Thymus (tissue), 11 donors: ENCODE measurements around the gene TAL1. TPM values are rescaled to one million over a fixed set of nuclear protein-coding genes. Genes with fewer than 3 reads are reported as not detected.

Experiments
- DNase-seq, 9 donors: peaks; one replicate each; pipeline ENCODE4 v3.0.0-alpha.2; 2013; ENCODE audit warnings: low spot score in 9 of 9, low read depth in 6 of 9, missing footprints in 1 of 9
- H3K27ac ChIP-seq, 2 donors: one replicate each; pipeline ENCODE4 v1.5.1; 2013; ENCODE audit warnings: control low read depth in 1 of 2, low read depth in 1 of 2, low read length in 1 of 2, mild to moderate bottlenecking in 1 of 2, moderate library complexity in 1 of 2
- H3K27me3 ChIP-seq, 2 donors: one replicate each; pipeline ENCODE4 v1.5.1; 2013; ENCODE audit warnings: low read length in 1 of 2; ENCODE audit not compliant: control insufficient read depth in 2 of 2, insufficient read depth in 1 of 2
- H3K36me3 ChIP-seq, 2 donors: one replicate each; pipeline ENCODE4 v1.5.1; 2013; ENCODE audit warnings: low read length in 1 of 2, mild to moderate bottlenecking in 1 of 2, moderate library complexity in 1 of 2; ENCODE audit not compliant: control insufficient read depth in 2 of 2, insufficient read depth in 2 of 2
- H3K4me1 ChIP-seq, 2 donors: one replicate each; pipeline ENCODE4 v1.5.1; 2013; ENCODE audit warnings: low read length in 2 of 2; ENCODE audit not compliant: control insufficient read depth in 2 of 2, insufficient read depth in 2 of 2
- H3K4me3 ChIP-seq, 2 donors: one replicate each; pipeline ENCODE4 v1.5.1; 2013; ENCODE audit warnings: low read length in 2 of 2, control low read depth in 1 of 2, mild to moderate bottlenecking in 1 of 2
- H3K9me3 ChIP-seq, 2 donors: one replicate each; pipeline ENCODE4 v1.5.1; 2013; ENCODE audit warnings: low read length in 1 of 2, mild to moderate bottlenecking in 1 of 2; ENCODE audit not compliant: control insufficient read depth in 2 of 2, insufficient read depth in 1 of 2
- WGBS: extraction: QIAGEN DNeasy Blood & Tissue Kit; methylation state at CpG from one replicate; pipeline ENCODE4 v1.1.7; 2013; 5-methylcytosine and 5-hydroxymethylcytosine counted together
- polyA plus RNA-seq: library from polyadenylated mRNA; stranded (reverse); fragments of 200-250 nt; gene quantifications from one replicate; pipeline ENCODE4 v1.2.3, GENCODE V29; 2013
- total RNA-seq: library from RNA; stranded (reverse); fragments of 120-200 nt; gene quantifications from one replicate; pipeline ENCODE4 v1.2.4, GENCODE V29; 2013
- donor health status: healthy.

The TAL1 gene
- total and polyA plus RNA-seq, 2 donors = 1.5 to 2.7 TPM

GRCh38 chr1:47174656-47175020 is 57.4 kb downstream of the TAL1 start:
- Histone ChIP-seq H3K36me3 (no peaks in the 10 kb centered on the region), H3K4me1 (peaks cover 0 to 7% of the 10 kb centered on the region in 2 donors), H3K9me3 (no peaks in the 10 kb centered on the region), H3K27ac (no peak overlapping the region), H3K4me3 (no peak overlapping the region), H3K27me3 (peaks cover 0 to 10% of the 10 kb centered on the region in 2 donors)
- DNase-seq = no peak

DNA sequence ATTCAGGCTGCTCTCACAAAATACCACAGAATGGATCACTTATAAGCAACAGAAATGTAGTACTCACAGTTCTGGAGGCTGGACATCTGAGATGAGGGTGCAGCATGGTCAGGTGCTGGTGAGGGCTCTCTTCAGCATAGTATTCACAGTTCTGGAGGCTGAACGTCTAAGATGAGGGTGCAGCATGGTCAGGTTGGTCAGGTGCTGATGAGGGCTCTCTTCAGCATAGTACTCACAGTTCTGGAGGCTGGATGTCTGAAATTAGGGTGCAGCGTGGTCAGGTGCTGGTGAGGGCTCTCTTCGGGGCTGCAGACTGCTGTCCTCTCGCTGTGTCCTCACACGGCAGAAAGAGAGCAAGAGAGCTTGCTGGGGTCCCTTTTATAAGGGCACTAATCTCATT is 59.2 kb downstream of the TAL1 start:
- Histone ChIP-seq H3K27me3 (peaks cover 0 to 3% of the 10 kb centered on the region in 2 donors), H3K4me1 (no peaks in the 10 kb centered on the region), H3K4me3 (no peak overlapping the region), H3K9me3 (no peaks in the 10 kb centered on the region), H3K36me3 (no peaks in the 10 kb centered on the region), H3K27ac (no peak overlapping the region)
- no peak for DNase-seq
- WGBS = 96% methylated on average over 5 of the region's 5 CpGs

Other genes starting within 250 kb of the TAL1 start
- gene CYP4X1, start 208.6 kb downstream of the TAL1 start, total RNA-seq = 0.38 TPM
- 2.1 TPM for gene CYP4X1, start 208.6 kb downstream of the TAL1 start, polyA plus RNA-seq
- 0.42 TPM for gene CYP4Z1, start 165.0 kb downstream of the TAL1 start, total RNA-seq
- 1.7 TPM for gene CYP4Z1, start 165.0 kb downstream of the TAL1 start, polyA plus RNA-seq
- gene CYP4A22, start 94.8 kb downstream of the TAL1 start, total RNA-seq = not detected
- gene CYP4A22, start 94.8 kb downstream of the TAL1 start, polyA plus RNA-seq = 0.02 TPM
- 1.1 TPM for gene PDZK1IP1, start 42.2 kb downstream of the TAL1 start, total RNA-seq
- 16.4 TPM for gene PDZK1IP1, start 42.2 kb downstream of the TAL1 start, polyA plus RNA-seq
- gene STIL, start 81.9 kb upstream of the TAL1 start, total RNA-seq = 17.7 TPM
- gene STIL, start 81.9 kb upstream of the TAL1 start, polyA plus RNA-seq = 1.1 TPM
- 71.6 TPM for gene CMPK1, start 101.6 kb upstream of the TAL1 start, total RNA-seq
- gene CMPK1, start 101.6 kb upstream of the TAL1 start, polyA plus RNA-seq = 112 TPM
- 0.05 TPM for gene FOXE3, start 184.1 kb upstream of the TAL1 start, total RNA-seq
- 0.39 TPM for gene FOXE3, start 184.1 kb upstream of the TAL1 start, polyA plus RNA-seq
- gene FOXD2, start 205.8 kb upstream of the TAL1 start, total RNA-seq = 0.05 TPM
- 0.16 TPM for gene FOXD2, start 205.8 kb upstream of the TAL1 start, polyA plus RNA-seq